ENCODE data around the gene DNAJC6.

DNA sequence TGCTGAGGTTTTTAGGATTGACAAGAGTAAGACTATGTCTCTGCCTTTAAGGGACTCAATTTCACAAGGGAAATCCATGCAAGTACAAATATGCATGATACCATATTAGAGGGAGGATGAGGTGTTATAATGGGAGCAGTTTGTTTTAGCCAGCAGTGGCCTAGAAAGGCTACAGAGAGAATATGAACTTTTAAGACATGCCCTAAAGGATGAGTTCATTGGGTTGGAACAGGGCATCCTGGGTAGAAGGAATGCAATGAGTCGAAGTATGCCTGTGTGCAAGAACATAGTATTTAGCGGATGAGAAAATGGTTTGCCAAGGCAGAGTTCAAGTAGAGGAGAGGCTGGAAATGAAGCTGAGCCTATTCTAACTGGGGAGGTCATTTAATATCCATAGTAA is 78.5 kb downstream of the DNAJC6 start:
- TF ChIP-seq, protein P1, sequence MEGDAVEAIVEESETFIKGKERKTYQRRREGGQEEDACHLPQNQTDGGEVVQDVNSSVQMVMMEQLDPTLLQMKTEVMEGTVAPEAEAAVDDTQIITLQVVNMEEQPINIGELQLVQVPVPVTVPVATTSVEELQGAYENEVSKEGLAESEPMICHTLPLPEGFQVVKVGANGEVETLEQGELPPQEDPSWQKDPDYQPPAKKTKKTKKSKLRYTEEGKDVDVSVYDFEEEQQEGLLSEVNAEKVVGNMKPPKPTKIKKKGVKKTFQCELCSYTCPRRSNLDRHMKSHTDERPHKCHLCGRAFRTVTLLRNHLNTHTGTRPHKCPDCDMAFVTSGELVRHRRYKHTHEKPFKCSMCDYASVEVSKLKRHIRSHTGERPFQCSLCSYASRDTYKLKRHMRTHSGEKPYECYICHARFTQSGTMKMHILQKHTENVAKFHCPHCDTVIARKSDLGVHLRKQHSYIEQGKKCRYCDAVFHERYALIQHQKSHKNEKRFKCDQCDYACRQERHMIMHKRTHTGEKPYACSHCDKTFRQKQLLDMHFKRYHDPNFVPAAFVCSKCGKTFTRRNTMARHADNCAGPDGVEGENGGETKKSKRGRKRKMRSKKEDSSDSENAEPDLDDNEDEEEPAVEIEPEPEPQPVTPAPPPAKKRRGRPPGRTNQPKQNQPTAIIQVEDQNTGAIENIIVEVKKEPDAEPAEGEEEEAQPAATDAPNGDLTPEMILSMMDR (optimal IDR thresholded peaks at IDR 0.05 in 1 of 3, IDR thresholded peaks at IDR 0.05 in 1 of 3, conservative IDR thresholded peaks at IDR 0.05 in 1 of 3; ENCODE audit: extremely low read depth in 1 of 3, insufficient read depth in 2 of 3, low read length in 3 of 3), result no peak
- no peak for TF ChIP-seq EZH2 (IDR thresholded peaks at IDR 0.05; ENCODE audit: low read length)

All from keratinocyte (primary cell).